NCI-H526 (cell line): ENCODE data around the gene LRRC43.
A peak's percentile ranks its signal among the peaks of the same experiment; 100 is the strongest.
"Not testable (repeated sequence)": the region's sequence is repeated elsewhere in the genome, so short reads cannot be mapped to it uniquely, and the experiment has no call there.

Experiments
- DNase-seq, 2 experiments: peaks; one replicate each; lab custom pipeline; 2025; lab: John Stamatoyannopoulos, UW

Gene LRRC43

DNA sequence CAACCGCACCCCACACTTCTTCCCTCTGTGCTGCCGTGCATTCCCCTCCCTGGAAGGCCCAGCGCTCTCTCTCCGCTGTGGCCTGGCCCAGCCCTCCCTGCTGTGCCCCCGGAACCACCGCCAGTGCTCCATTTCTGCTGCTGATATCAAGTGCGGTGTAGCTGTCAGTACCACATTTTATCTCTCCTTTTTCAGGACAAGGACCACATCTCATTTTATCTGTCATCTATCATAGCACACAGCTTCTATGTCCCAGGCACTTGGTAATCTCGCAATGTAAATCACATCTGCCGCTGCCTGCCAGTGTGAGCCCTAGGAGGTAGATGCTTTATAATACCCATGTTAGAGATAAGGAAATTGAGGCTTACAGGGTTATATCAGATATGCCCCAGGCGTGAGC, 27.2 kb upstream of the LRRC43 start:
- no peak for DNase-seq

DNA sequence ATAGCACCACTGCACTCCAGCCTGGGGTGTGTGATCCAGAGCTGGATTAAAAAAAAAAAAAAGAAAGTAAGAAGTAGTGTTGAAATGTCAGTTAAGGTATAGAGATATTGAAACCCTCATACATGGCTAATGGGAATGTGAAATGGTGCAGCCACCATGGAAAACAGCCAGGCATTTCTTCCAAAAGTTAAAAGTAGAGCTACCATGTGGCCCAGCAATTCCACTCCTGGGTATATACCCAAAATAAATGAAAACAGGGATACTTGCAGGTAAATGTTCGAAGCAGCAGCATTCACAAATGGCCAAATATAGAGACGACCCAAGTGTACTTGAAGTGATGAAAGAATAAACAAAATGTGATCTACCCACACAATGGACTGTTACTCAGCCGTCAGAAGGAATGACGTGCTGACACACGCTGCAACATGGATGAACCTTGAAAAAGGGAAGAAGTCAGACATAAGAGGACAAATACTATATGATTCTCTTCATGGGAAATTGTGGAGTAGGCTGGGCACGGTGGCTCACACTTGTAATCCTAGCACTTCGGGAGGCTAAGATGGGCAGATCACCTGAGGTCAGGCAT, 24.1 kb upstream of the LRRC43 start:
- DNase-seq: no peak

DNA sequence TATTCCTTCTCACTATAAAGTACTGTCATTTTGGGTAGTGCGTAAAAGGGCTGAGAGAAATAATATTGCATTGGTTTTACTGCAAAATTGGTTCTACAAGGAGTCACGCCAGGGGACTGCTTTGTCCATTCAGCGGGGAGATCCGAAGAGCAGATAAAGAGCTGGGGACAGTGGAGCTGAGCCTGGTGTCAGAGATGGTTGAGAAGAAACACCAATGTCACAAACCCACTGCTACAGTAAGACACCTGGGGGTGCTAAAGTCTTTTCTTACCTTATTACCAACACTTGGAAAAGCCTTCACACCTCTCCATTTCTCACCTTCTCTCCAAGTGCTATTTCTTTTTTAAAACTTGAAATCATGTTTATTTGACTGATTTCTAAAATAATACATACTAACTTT, 23.0 kb upstream of the LRRC43 start:
- DNase-seq: no peak

- DNase-seq: no peak
Observed at GRCh38 chr12:122160761-122161160, 22.2 kb upstream of the LRRC43 start.

GRCh38 chr12:122161682-122162081, 21.2 kb upstream of the LRRC43 start:
- DNase-seq: no peak

DNA sequence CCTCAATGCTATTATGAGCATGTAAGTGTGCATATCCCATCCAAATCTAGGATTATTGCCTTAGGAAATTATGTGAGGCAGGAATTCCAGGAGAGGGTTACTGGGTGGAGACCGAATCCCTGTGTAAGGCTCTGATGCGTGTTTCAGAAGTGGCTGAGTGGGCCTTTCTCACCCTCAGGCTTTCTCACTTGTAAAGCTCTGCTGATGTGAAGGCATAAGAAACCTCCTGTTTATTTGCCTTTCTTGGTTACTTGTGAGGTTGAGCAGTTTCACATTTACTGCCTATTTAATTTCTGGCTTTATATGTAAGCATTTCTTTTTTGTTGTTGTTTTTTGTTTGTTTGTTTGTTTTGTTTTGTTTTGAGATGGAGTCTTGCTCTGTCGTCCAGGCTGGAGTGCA, 19.9 kb upstream of the LRRC43 start:
- no peak for DNase-seq

GRCh38 chr12:122166422-122167349, 16.2 kb upstream of the LRRC43 start:
- DNase-seq: peak; percentile 49 to 70

DNA sequence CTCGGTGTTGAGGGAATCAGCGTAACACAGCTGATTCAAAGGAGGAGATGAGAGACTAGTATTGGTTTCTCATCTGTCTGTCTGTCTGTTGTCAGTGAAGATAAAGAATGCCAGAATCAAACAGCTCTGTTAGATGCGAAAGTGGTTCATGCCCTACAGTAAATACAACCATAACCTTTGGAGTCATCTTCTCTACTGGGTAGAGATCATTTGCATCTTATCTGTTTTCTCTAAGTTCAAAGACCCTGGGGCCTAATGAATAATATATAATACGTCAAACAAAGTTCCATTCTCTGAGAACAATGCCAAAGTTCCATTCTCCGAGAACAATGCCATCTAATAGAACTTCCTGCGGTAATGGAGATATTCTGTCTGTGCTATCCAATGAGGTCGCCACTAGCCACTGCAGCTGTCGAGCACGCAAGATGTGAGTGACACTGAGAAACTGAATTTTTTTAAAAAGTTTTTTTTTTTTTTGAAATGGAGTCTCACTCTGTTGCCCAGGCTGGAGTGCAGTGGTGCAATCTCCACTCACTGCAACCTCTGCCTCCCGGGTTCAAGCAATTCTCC, 15.5 kb upstream of the LRRC43 start:
- DNase-seq: peak; percentile 66 to 76

DNA sequence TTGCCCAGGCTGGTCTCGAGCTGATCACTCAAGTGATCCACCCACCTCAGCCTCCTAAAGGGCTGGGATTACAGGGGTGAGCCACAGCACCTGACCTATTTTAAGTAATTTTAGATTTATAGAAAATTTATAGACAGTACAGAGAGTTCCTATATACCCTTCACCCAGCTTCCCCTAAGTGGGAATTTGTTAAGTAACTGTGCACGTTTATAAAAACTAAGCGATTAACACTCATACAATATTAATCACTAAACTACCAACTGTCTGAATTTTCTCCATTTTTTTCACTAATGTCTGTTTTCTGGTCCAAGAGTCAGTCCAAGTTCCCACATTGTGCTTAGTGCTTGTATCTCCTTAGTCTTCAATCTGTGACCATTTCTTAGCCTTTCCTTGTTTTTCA, 14.4 kb upstream of the LRRC43 start:
- DNase-seq: no peak

- no peak for DNase-seq
Observed at GRCh38 chr12:122171399-122171798, 11.5 kb upstream of the LRRC43 start.

DNA sequence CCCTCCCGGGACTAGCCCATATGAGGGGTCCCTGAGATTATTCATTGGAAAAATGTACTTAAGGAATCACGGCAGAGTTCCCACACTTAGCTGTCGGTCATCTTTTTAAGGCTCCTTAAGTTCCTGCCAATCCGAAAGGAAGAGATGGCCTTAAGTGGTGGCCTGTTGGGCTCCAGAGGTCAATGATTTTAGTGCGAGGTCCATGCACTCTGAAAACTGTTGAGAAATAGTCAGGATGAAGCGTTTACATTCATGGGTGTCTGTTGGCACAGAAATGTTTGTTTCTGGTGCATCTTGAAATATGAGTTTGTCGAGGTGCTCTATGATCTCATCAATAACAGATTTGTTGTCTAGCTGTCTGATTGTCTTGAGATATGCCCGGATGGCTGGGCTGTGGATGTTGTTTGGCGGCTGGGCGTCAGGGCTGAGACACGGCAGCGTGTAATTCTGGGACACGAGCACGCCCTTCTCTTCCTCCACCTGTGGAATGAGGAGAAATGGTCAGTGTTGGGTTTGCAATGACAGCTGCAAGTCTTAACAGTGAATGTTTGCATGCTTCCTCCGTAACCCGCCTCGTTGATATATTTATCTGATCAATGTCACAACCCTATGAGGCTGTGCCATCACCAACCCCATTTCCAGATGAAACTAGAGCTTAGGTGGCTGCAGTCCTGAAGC, 10.5 kb upstream of the LRRC43 start:
- DNase-seq: no peak

DNA sequence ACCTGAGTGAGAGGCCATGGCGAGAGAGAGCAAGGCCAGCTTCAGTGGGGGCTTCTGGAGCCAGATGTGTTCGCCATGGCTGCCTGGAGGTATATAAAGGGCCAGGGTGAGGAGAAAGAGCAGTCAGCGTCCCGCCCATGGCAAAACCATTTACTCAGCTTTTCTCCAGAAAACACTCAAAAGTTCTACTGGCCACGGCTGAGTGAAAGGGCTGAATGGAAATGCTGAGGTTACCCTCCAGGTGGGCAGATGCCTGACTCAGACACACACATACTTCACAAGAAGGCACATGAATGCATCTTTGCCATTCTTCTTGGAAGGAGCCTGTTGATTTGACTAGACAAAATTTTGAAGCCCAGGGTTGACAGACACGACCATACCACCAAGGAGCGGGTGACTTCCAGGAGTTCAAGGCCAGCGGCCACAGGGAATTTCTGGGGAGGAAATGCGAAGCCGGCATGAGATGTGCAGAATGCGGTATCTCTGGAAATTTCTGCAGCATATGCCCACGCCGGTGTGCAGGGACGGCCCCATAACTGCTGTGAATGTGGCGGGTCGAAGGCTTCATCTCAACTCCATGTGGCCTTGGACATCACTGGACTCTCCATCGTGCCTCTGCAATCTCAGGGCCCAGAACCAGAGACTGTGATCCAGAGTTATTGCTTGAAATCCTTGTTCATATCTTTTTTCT, 8.6 kb upstream of the LRRC43 start, which contains the start of gene IL31:
TSS of gene IL31 (minus strand) at position 67 of the 691 bp plus-strand sequence. CDS start at position 18, 49 bp downstream.
- no peak for DNase-seq

- DNase-seq: not testable (repeated sequence)
Observed at GRCh38 chr12:122176473-122176872, 6.5 kb upstream of the LRRC43 start.

DNA sequence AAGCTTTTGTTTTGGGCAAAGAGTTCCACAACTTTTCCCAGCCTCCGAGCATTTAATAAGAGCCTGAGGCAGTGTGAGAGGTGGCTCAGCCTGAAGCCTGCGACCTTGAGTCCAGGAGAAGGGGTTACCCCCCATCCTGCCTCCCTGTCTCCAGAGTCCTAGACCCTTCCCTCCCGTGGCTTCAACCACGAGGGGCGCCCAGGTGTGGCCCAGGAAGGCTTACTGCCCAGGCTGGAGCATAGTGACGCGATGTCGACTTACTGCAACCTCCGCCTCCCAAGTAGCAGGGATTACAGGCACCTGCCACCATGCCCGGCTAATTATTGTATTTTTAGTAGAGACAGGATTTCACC, 641 bp downstream of the LRRC43 start:
- no peak for DNase-seq

GRCh38 chr12:122184517-122184916, 1.6 kb downstream of the LRRC43 start:
- no peak for DNase-seq

GRCh38 chr12:122185079-122185478, 2.2 kb downstream of the LRRC43 start:
- no peak for DNase-seq

DNA sequence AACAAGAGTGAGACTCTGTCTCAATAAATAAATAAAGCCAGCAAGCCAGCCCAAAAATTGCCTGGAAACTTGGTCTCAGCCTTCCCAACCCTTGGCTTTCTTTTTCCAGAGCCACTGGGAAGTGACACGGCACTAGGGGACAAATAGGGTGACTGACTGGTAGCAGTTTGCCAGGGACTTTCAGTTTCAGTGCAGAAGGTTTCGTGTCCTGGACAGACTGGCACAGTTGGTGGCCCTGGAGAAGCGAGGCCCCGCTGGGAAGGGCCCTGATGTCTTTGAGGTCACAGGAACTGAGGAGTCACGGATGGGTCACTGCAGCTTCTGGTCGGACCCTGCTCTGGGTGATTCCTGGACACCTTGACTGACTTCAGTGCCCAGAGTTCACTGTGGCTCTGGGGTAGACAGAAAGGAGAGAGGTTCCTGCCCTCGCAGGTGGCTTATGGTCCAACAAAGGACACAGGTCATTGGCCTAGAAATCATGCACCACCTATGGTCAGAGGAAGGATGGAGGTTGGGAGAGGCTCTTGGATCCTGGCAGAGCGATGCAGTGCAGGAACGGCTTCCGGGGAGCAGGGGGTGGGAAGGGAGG, 2.7 kb downstream of the LRRC43 start:
- no peak for DNase-seq

DNA sequence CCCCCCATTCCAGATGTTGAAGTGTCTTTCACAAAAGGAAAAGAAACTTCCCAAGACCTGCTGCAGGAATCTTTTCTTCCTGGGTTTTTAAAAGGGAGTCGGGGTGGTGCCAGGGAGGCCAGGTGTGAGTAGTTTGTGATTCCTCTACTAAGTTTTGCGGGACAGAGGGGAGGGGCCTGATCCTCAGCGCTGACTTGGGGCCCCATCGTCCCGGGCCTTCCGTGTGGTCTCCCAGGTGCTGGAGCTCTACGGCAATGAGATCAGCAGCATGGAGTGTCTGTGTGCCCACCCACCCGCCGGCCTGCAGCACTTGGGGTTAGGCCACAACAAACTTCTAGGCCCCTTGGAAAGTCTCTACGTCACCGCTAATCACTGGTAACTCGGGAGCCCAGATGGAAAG, 4.5 kb downstream of the LRRC43 start:
- DNase-seq: no peak

DNA sequence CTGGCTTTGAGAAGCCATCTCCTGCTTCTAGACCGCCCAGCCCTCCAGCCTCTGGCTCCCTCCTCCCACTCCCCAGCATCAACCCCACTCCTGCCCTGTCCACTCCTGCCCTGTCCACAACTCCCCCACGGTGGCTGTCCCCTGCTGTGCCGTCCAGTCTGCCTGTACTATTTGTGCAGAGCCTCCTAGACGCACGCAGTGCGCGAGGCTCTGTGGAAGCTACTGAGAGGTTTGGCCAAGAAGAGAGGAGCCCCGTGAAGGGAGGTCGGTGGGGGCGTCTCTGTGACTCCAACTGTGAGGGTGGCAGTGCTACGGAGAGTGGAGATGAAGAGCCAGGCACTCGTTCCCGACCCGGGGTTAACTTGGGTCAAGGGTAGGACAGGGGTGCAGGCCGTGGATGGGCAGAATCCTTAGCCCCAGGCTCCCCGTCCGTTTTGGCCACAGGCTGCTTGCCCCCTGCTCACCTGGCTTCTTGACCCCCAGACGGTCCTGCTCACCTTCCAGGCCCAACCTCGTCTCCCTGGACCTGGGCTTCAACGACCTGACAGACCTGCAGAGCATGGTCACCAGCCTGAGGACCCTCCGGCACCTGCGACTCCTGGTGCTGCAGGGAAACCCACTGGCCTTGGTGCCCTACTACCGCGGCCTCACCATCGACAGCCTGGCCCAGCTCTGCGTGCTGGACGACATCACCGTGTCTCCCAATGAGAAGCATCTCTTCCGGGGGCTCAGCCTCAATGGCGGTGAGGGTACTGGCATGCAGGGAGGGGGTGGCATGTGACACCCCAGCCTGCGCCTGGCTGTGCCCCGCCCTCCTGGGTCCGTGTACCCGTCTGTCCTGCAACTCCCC, 6.9 kb downstream of the LRRC43 start:
- DNase-seq: no peak

DNA sequence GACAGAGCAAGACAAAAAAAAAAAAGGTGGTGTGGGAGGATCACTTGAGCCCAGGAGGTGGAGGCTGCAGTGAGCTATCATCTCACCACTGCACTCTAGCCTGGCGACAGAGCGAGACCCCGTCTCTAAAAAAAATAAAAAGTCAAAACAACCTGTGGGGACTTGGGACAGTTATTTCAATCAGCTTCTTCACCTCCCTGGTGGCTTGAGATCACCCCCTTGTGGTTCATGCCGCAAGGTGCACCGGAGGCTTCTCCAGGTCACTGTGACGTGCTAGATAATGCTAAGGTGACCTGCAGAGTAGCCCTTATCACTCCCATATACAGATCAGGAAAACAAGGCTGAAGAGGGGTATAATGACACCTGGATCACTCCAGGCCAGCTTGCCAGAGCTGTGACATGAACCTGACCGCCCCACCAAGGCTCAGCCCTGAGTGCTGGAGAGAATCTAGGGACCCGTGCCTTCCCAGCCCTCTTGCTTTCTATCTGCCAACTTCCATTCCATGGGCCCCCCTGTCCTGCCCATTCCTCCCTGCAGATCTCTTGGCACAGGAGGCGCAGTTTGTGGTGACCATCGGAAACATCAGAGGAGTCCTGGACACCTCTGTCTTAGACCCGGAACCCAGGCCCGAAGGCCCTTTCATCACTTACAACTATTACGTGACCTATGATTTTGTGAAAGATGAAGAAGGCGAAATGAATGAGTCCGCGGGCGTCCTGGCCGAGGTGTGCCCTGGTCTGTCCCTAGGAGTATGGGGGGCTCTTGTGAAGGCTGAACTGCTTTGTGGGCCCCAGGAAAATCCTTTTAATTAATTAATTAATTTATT, 8.1 kb downstream of the LRRC43 start:
- peak; percentile 5 to 85 for DNase-seq
